ENCODE results near the gene MAMDC2.

DNA sequence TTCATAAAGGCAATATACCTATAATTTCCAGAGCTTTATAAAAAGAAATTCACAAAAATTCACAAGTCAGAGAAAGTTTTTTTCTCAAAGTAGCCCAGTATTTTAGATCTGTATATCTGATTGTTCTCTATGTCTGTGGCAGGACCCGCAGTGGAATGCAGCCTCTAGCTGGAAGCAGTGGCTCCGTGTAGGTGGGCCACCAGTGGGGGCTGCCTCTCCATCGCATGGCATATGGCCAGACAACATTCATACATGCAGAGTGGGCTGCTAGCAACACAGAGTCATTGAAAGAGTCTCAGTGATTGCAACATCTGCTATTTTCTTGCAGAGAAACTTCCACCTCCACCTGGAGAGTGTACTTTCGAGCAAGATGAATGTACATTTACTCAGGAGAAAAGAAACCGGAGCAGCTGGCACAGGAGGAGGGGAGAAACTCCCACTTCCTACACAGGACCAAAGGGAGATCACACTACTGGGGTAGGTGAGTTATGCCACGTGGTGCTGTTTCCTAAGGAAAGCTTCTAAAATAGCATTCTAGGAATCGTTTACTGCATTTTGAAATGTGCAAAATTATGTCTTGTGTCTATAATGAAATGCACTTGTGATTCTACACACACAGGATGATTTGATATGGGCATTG, 126.6 kb downstream of the MAMDC2 start:
- TF ChIP-seq, protein P1, sequence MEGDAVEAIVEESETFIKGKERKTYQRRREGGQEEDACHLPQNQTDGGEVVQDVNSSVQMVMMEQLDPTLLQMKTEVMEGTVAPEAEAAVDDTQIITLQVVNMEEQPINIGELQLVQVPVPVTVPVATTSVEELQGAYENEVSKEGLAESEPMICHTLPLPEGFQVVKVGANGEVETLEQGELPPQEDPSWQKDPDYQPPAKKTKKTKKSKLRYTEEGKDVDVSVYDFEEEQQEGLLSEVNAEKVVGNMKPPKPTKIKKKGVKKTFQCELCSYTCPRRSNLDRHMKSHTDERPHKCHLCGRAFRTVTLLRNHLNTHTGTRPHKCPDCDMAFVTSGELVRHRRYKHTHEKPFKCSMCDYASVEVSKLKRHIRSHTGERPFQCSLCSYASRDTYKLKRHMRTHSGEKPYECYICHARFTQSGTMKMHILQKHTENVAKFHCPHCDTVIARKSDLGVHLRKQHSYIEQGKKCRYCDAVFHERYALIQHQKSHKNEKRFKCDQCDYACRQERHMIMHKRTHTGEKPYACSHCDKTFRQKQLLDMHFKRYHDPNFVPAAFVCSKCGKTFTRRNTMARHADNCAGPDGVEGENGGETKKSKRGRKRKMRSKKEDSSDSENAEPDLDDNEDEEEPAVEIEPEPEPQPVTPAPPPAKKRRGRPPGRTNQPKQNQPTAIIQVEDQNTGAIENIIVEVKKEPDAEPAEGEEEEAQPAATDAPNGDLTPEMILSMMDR (IDR thresholded peaks at IDR 0.05; ENCODE audit: insufficient read depth, low read length, poor library complexity, severe bottlenecking): no peak
- TF ChIP-seq EZH2phosphoT487 (conservative IDR thresholded peaks at IDR 0.05; ENCODE audit: low read length): no peak
